ENCODE data around the gene KCNMA1.

The KCNMA1 gene

DNA sequence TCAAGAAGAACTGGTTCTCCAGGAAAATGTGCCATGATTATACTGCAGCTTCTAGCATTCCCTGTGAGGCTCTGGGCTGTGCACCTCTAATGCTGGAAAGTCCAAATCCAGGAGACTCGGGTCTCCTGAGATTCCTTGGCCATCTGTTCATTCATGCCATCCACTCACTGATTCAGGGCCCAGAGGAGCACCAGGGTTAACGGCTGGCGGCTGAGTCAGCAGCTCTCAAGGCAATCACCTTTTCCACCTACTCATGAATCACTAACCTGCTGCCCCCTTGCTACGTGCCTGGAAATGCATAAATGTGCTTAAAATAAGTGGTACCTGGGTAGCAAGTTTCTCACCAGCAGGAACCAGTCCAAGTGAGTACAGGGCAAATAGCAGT, 132.7 kb downstream of the KCNMA1 start:
- Histone ChIP-seq H3K4me2 (ENCODE audit: low read length) (no peak overlapping the region), H2AFZ (no peak overlapping the region), H3K9ac (no peak overlapping the region), H3K9me3 (ENCODE audit: control insufficient read depth, low read length) (no peaks in the 10 kb centered on the region), H3K27ac (no peak overlapping the region), H3K4me1 (no peaks in the 10 kb centered on the region), H3K4me3 (ENCODE audit: low read depth, low read length) (no peak overlapping the region), H3K27me3 (ENCODE audit: control insufficient read depth, insufficient read depth, low read length) (no peaks in the 10 kb centered on the region), H3K79me2 (no peaks in the 10 kb centered on the region), H3K36me3 (ENCODE audit: control insufficient read depth, insufficient read depth, low read length) (no peaks in the 10 kb centered on the region)
- TF ChIP-seq, protein P1, sequence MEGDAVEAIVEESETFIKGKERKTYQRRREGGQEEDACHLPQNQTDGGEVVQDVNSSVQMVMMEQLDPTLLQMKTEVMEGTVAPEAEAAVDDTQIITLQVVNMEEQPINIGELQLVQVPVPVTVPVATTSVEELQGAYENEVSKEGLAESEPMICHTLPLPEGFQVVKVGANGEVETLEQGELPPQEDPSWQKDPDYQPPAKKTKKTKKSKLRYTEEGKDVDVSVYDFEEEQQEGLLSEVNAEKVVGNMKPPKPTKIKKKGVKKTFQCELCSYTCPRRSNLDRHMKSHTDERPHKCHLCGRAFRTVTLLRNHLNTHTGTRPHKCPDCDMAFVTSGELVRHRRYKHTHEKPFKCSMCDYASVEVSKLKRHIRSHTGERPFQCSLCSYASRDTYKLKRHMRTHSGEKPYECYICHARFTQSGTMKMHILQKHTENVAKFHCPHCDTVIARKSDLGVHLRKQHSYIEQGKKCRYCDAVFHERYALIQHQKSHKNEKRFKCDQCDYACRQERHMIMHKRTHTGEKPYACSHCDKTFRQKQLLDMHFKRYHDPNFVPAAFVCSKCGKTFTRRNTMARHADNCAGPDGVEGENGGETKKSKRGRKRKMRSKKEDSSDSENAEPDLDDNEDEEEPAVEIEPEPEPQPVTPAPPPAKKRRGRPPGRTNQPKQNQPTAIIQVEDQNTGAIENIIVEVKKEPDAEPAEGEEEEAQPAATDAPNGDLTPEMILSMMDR (IDR thresholded peaks at IDR 0.05) = no peak

DNA sequence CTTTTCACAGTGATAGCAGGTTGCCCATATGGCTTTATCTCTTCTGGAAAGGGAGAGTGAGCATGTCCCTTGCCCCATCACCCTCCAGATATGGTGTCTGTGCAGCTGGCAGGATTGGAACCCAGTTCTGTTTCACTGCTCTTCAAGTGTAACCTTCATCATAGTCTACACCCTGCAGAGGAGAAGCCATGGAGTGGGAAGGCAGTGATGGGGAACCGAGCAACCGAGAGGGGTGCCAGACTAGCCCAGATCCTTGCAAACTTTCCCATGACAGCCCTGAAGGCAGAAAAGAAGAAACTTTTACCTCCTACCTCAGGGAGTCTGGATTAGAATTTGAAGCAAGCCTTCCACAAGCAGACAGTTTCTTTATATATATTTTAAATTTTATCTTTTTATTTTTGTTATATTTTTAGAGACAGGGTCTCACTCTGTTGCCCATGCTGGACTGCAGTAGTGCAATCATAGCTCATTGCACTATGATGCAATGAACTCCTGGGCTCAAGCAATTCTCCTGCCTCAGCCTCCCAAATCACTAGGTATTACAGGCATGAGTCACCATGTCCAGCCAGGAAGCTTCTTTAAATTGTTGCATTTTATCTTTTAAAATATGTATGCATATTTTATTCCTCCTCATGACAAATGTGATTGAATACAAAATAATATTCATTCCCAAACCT, 133.3 kb downstream of the KCNMA1 start:
- Histone ChIP-seq H3K9me3 (ENCODE audit: control insufficient read depth, low read length) (no peaks in the 10 kb centered on the region), H3K4me1 (no peaks in the 10 kb centered on the region), H3K4me3 (ENCODE audit: low read depth, low read length) (no peak overlapping the region), H3K36me3 (ENCODE audit: control insufficient read depth, insufficient read depth, low read length) (no peaks in the 10 kb centered on the region), H3K27ac (no peak overlapping the region), H2AFZ (no peak overlapping the region), H3K4me2 (ENCODE audit: low read length) (no peak overlapping the region), H3K79me2 (no peaks in the 10 kb centered on the region), H3K27me3 (ENCODE audit: control insufficient read depth, insufficient read depth, low read length) (no peaks in the 10 kb centered on the region), H3K9ac (no peak overlapping the region)
- TF ChIP-seq, protein P1 (IDR thresholded peaks at IDR 0.05) = no peak

DNA sequence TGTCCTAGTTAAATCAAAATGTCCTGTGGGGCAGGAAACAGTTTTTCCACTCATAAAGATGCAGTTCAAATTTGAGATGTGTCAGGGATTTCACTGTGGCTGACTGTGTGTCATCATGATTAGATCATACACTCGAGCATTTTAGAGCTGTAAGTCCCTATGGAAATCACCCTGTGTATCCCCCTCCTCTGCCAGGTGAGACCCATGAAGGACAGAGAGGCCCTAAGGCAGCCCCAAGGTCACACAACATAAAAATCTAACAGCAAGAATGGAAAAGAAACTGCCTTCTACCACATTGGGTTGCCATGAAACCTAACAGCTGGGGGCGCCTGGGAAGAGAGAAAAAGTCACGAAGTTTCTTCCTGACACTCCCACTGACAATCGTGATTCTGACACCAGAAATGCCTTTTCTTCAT, 135.8 kb downstream of the KCNMA1 start:
- Histone ChIP-seq H3K4me2 (ENCODE audit: low read length) (no peak overlapping the region), H2AFZ (no peak overlapping the region), H3K27ac (no peak overlapping the region), H3K9me3 (ENCODE audit: control insufficient read depth, low read length) (no peaks in the 10 kb centered on the region), H3K4me3 (ENCODE audit: low read depth, low read length) (no peak overlapping the region), H3K36me3 (ENCODE audit: control insufficient read depth, insufficient read depth, low read length) (no peaks in the 10 kb centered on the region), H3K79me2 (no peaks in the 10 kb centered on the region), H3K27me3 (ENCODE audit: control insufficient read depth, insufficient read depth, low read length) (no peaks in the 10 kb centered on the region), H3K4me1 (no peaks in the 10 kb centered on the region), H3K9ac (no peak overlapping the region)
- TF ChIP-seq, protein P1 (IDR thresholded peaks at IDR 0.05) = no peak

DNA sequence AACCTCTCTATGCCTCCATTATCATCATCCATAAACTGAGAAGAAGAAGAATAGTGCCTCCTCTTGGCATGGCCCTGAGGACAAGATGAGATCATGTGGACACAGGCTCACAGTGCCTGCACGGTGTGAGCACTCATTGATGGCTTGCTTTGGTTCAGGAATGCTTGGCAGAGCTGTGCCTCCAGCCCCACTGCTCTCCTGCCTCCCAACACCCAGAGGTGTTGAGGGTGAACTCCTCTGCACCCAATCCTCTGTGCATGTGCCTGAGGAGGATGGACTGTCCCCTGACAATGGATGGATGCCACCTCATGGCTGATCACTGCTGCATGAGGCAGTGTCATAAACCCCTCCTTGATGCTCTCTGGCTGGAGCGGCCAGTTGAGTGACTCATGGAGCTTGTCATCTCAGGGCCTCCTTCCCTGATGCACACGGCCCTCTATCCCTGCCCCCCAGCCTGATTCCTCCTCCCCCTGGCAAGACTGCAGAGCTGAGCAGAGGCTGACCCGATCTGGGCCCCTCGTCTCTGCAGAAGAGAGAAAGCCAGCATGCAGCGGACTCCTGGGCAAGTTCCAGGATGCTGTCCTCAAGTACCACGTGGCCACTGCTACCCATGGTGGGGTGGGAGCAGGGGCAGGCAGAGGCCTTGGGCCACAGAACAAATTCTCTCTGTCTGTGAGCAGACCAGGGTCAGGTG, 136.3 kb downstream of the KCNMA1 start:
- Histone ChIP-seq H3K4me3 (ENCODE audit: low read depth, low read length) (no peak overlapping the region), H3K27me3 (ENCODE audit: control insufficient read depth, insufficient read depth, low read length) (no peaks in the 10 kb centered on the region), H2AFZ (no peak overlapping the region), H3K27ac (no peak overlapping the region), H3K36me3 (ENCODE audit: control insufficient read depth, insufficient read depth, low read length) (no peaks in the 10 kb centered on the region), H3K4me1 (no peaks in the 10 kb centered on the region), H3K4me2 (ENCODE audit: low read length) (no peak overlapping the region), H3K9ac (no peak overlapping the region), H3K79me2 (no peaks in the 10 kb centered on the region), H3K9me3 (ENCODE audit: control insufficient read depth, low read length) (no peaks in the 10 kb centered on the region)
- TF ChIP-seq, protein P1 (IDR thresholded peaks at IDR 0.05) = no peak

DNA sequence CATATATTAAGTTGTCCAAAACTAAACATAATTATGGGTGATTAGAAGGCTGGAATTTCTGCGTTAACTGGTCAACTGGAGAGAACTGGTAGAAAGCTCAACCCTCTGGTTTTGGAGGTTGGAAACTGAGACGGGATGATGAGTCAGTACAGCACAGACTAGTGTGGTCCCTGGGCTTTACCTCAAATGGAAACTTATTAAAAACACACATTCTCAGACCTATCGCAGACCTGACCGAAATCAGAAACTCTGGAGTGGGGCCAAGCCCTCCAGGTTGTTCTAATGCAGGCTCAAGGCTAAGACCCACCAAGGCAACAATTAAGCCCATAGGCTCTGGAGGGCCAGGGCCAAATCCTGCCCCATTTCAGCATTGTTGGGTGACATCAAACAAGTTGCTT, 136.9 kb downstream of the KCNMA1 start:
- TF ChIP-seq, protein P1 (IDR thresholded peaks at IDR 0.05) = no peak
- no peaks in the 10 kb centered on the region for H3K9me3 ChIP-seq (ENCODE audit: control insufficient read depth, low read length)
- H3K9ac ChIP-seq = no peak overlapping the region
- H3K27me3 ChIP-seq (ENCODE audit: control insufficient read depth, insufficient read depth, low read length) = no peaks in the 10 kb centered on the region
- no peak overlapping the region for H2AFZ ChIP-seq
- no peak overlapping the region for H3K27ac ChIP-seq
- H3K4me2 ChIP-seq (ENCODE audit: low read length) = no peak overlapping the region
- H3K4me1 ChIP-seq = no peaks in the 10 kb centered on the region
- H3K4me3 ChIP-seq (ENCODE audit: low read depth, low read length) = no peak overlapping the region
- H3K79me2 ChIP-seq = no peaks in the 10 kb centered on the region
- no peaks in the 10 kb centered on the region for H3K36me3 ChIP-seq (ENCODE audit: control insufficient read depth, insufficient read depth, low read length)

Measured in parathyroid adenoma (tissue), 2 donors.